ENCODE measurements around the gene TXNRD2. TPM values are rescaled to one million over a fixed set of nuclear protein-coding genes. Genes with fewer than 3 reads are reported as not detected.

TXNRD2 gene
- total RNA-seq, 1 experiment from 2014 or later, result 33.7 TPM

GRCh38 chr22:19848298-19849224 lies 93.1 kb downstream of the TXNRD2 start:
- peak; percentile 87 for DNase-seq
- CTCF ChIA-PET, result interaction anchor here (0.6 to 1.5 kb wide), 3 partner anchors 11 to 52 kb away, joined by 4 read pairs; no protein-coding TSS in a partner anchor
- H3K27me3 Mint-ChIP-seq (ENCODE audit: unreplicated experiment), result no peaks in the 10 kb centered on the region
- H3K27ac Mint-ChIP-seq (ENCODE audit: unreplicated experiment), result peak overlapping the region; percentile 84
- no peaks in the 10 kb centered on the region for H3K9me3 Mint-ChIP-seq (ENCODE audit: low read depth, unreplicated experiment)
- H3K4me3 Mint-ChIP-seq (ENCODE audit: low read depth, unreplicated experiment), result peak overlapping the region; percentile 61
- H3K4me1 Mint-ChIP-seq (ENCODE audit: low read depth, unreplicated experiment), result peaks cover 67% of the 10 kb centered on the region
- BruUV-seq (replicated peaks), result no TSS peak
- TF ChIP-seq CTCF (IDR thresholded peaks at IDR 0.05; ENCODE audit: unreplicated experiment), result no peak
- H3K36me3 Mint-ChIP-seq (ENCODE audit: insufficient read depth, unreplicated experiment), result peaks cover 54% of the 10 kb centered on the region
- intact Hi-C loops (cut with micrococcal nuclease; ENCODE audit: unreplicated experiment), result no loop called here

DNA sequence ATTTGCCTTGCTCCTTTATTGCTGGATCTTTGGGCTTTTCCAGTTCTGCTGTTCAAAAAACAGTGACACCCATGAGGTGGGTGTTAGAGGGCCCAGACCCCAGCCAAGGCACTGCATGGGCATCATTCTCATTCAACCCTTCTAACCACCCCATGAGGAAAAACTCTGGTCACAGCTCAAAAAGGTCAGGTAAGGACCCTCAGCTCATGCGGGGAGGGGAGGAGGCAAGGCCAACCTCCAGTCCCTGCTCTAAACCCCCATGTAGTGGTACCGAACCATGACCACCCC lies 94.3 kb downstream of the TXNRD2 start:
- H3K27ac Mint-ChIP-seq (ENCODE audit: unreplicated experiment), result no peak overlapping the region
- TF ChIP-seq CTCF (IDR thresholded peaks at IDR 0.05; ENCODE audit: unreplicated experiment), result no peak
- DNase-seq, result no peak
- TSS peak; percentile 6 for BruUV-seq (replicated peaks)
- H3K36me3 Mint-ChIP-seq (ENCODE audit: insufficient read depth, unreplicated experiment), result peaks cover 49% of the 10 kb centered on the region
- CTCF ChIA-PET, result interaction anchor here (0.5 kb wide), 1 partner anchor 24 kb away, joined by 7 read pairs; no protein-coding TSS in a partner anchor
- intact Hi-C loops (cut with micrococcal nuclease; ENCODE audit: unreplicated experiment), result no loop called here
- no peaks in the 10 kb centered on the region for H3K27me3 Mint-ChIP-seq (ENCODE audit: unreplicated experiment)
- no peak overlapping the region for H3K4me3 Mint-ChIP-seq (ENCODE audit: low read depth, unreplicated experiment)
- H3K4me1 Mint-ChIP-seq (ENCODE audit: low read depth, unreplicated experiment), result peaks cover 55% of the 10 kb centered on the region
- no peaks in the 10 kb centered on the region for H3K9me3 Mint-ChIP-seq (ENCODE audit: low read depth, unreplicated experiment)

GRCh38 chr22:19846620-19847344 lies 94.8 kb downstream of the TXNRD2 start:
- Mint-ChIP-seq H3K9me3 (ENCODE audit: low read depth, unreplicated experiment) (no peaks in the 10 kb centered on the region), H3K27ac (ENCODE audit: unreplicated experiment) (no peak overlapping the region), H3K27me3 (ENCODE audit: unreplicated experiment) (no peaks in the 10 kb centered on the region), H3K36me3 (ENCODE audit: insufficient read depth, unreplicated experiment) (peaks cover 44% of the 10 kb centered on the region), H3K4me1 (ENCODE audit: low read depth, unreplicated experiment) (peaks cover 52% of the 10 kb centered on the region), H3K4me3 (ENCODE audit: low read depth, unreplicated experiment) (no peak overlapping the region)
- intact Hi-C loops (cut with micrococcal nuclease; ENCODE audit: unreplicated experiment), result no loop called here
- no peak for DNase-seq
- no TSS peak for BruUV-seq (replicated peaks)
- TF ChIP-seq CTCF (IDR thresholded peaks at IDR 0.05; ENCODE audit: unreplicated experiment), result no peak
- CTCF ChIA-PET, result no interaction called here

DNA sequence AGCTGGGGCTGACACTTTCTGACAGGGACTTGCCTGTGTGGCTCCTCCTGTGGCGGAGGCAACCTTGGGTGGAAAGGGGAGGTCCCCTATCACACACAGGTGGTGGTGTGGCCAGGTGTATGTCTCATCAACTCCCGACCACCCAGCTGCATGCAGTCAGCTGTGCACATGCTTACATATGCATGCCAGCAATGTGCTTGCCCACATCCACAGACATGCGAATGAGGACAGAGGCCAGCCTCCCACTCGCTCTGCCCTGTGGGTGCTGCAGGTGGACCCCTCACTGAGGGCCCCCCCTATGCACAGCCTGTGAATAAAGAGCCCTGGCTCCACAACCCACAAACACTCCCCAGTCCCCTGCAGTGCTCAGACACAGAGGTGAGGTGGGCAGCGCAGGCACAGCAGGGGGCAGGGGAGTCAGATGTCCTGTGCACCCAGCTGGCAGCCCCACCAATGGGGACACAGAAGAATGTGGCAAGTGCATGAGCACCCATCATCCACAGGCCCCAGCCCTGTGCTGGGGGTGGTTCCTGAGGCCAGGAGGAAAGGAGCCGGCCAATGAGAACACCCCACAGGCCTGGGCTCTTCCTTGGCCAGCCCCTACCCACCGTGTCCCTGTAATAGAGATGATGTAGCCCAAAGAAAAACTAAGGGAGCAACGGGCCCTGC lies 96.4 kb downstream of the TXNRD2 start:
- BruUV-seq (replicated peaks), result no TSS peak
- intact Hi-C loops (cut with micrococcal nuclease; ENCODE audit: unreplicated experiment), result no loop called here
- CTCF ChIA-PET, result no interaction called here
- Mint-ChIP-seq H3K9me3 (ENCODE audit: low read depth, unreplicated experiment) (no peaks in the 10 kb centered on the region), H3K4me1 (ENCODE audit: low read depth, unreplicated experiment) (peaks cover 57% of the 10 kb centered on the region), H3K27ac (ENCODE audit: unreplicated experiment) (no peak overlapping the region), H3K36me3 (ENCODE audit: insufficient read depth, unreplicated experiment) (peaks cover 34% of the 10 kb centered on the region), H3K27me3 (ENCODE audit: unreplicated experiment) (no peaks in the 10 kb centered on the region), H3K4me3 (ENCODE audit: low read depth, unreplicated experiment) (no peak overlapping the region)
- TF ChIP-seq CTCF (IDR thresholded peaks at IDR 0.05; ENCODE audit: unreplicated experiment), result no peak
- no peak for DNase-seq
